Right hindlimb (tissue), 1 donor: ENCODE results near the gene VANGL2.

Experiments
- DNase-seq: peaks from one replicate; pipeline ENCODE4 v3.0.0-alpha.2; 2018

VANGL2 gene

GRCh38 chr1:160429125-160429561 lies 28.8 kb downstream of the VANGL2 start:
- DNase-seq: no peak

- DNase-seq: no peak
Observed at GRCh38 chr1:160429702-160430535, 29.6 kb downstream of the VANGL2 start.

- DNase-seq: no peak
Observed at GRCh38 chr1:160431006-160431405, 30.6 kb downstream of the VANGL2 start.

DNA sequence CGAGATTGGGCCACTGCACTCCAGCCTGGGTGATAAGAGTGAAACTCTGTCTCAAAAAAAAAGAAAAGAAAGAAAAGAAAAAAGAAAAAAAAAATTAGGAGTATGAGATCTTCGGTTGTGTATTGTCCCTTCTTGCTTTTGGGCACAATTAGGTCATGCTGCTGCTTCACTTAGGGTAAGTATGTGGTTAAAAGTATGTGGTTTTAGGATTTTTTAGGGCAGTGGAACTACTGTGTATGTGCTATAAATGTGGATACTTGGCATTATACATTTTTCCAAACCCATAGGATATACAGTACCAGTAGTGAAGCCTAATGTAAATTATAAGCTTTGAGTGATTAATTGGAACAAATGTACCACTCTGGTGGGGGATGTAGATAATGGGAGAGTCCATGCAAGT lies 31.2 kb downstream of the VANGL2 start:
- DNase-seq: no peak

DNA sequence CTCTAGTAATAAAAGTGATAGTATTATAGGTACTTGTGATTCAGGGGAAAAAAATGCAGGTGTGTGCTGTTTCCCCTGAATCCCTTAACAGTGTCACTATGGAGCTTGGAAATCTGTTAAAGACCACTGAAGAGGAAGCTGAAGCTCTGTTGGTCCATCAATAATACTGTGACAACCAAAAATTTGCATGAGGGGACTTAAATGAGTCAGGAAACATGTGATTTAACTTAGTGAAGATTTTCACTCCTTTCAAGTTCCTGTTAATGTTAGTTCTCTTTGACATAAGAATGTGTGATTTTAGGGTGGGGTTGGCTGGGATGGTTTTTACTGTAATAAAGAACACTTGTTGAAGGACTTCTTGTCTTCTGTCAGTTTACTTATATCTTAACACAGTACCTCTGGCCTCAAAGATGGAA lies 32.0 kb downstream of the VANGL2 start:
- DNase-seq: no peak

GRCh38 chr1:160436966-160437365 lies 36.6 kb downstream of the VANGL2 start:
- no peak for DNase-seq

- no peak for DNase-seq
Observed at GRCh38 chr1:160437432-160438316, 37.3 kb downstream of the VANGL2 start.

GRCh38 chr1:160438317-160438918 lies 38.1 kb downstream of the VANGL2 start:
- DNase-seq: no peak

DNA sequence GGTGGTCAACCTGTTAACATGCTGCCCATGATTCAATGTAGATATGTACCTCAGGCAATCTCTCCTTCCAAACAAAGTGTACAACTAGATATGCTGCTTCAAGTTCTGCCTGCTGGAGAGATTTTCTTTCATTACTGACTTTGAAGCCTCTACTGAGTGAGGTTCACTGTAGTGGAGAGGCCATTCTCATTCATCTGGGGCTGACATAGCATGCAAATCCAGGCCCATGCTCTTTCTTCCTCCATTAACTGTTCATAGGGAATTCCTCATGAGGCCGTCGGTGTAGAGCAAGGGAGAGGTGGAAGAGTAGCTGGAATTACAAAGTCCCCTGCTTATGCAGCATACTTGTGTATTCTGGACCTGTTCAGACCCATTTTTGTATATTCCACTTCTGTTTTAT lies 38.6 kb downstream of the VANGL2 start:
- DNase-seq: no peak

- DNase-seq: no peak
Observed at GRCh38 chr1:160439718-160440117, 39.4 kb downstream of the VANGL2 start.

GRCh38 chr1:160446945-160447600 lies 46.7 kb downstream of the VANGL2 start:
- DNase-seq: no peak

DNA sequence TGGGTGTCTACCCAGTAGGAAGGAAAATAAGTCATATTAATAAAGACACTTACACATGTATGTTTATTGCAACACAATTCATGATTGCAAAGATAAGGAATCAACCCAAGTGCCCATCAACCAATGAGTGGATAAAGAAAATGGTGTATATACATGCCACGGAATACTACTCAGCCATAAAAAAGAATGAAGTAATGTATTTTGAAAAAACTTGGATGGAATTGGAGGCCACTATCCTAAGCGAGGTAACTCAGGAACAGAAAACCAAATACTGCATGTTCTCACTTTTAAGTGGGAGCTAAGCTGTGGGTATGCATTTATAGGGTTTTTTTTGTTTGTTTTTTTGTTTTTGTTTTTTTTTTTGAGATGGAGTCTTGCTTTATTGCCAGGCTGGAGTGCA lies 49.1 kb downstream of the VANGL2 start:
- DNase-seq: no peak

DNA sequence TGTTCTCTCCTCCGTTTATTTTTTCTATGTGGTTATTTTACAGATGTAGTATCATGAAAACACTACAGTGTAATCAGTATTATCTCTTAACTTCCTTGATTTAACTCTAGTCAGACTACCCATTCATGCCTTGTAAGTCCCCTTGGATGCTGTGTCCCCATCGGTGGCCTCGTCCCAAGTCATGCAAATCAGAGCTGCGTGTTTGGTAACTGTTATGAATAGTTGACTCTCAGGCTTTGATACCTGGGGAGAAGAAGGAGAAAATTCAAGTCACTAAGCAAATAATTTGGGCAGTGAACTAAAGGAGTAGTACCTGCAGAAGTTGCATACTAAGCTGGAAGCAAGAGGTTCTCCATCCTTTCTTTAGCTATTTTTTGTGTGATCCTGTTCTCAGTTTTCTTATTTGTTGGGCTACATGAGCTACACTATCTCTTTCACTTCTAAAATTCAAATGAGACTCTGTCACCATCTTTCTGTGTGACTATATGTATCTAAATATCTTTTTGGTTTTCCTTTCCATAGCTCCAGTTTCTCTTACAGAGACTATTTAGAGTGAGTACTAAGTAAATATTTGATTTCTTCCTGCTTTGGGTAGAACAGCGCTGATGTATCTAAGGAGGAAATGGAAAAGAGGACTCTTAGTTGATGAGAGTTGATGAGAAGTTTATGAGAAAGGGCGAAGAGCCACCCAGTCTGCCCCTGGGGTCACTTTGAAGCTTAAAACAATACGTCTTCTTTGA lies 50.9 kb downstream of the VANGL2 start:
- DNase-seq: no peak

- no peak for DNase-seq
Observed at GRCh38 chr1:160451859-160452232, 51.5 kb downstream of the VANGL2 start.

DNA sequence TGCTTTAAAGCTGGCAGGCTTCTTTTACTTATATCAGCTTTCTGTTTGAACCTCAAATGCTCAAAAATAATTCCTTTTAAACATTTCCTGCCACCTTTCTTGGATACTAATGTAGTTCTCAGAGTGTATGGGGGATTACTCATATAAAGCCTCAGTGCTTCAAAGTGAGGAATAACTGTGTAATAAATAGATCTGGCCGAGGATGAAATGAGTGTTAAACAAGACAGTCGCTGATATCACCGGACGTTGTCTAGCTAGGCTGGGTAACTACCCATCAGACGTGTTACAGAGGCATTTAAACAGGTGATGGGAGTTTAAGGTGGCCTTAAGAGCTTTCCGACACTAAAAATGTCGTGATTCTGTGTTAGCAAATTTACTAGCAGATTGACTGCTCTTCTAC lies 53.1 kb downstream of the VANGL2 start:
- no peak for DNase-seq

DNA sequence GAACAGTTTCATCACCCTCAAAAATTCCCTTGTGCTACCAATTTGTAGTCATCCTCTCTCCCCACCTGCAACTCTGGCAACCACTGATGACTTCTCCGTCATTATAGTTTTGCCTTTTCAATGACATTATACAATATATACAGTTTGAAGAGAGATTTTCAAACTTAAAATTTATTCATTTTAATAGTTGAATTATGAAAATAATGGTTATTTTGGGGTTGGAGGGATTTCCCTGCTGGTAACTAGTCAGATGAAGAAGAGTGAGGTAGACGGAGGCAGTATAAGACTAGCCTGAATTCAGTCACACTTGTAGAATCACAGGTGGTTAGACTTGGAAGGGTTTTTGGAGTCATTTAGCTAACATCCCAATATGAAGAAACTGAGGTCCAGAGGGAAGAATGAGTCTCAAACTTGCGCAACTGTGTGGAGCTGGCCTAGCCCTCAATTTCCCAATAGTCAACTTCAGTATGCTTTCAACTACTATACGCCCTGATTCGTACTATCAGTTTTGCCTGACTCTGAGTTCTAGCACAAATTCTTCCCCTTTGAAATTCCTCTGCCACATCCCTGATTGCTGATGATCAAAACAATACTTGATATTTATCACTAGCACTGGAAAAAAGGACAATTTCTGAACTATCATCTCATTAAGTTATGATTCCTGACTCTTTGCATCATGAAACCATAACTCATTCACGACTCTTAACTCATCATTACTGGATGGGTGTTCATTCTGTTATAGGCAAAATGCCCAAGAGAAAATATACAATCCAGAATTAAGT lies 54.2 kb downstream of the VANGL2 start:
- no peak for DNase-seq

GRCh38 chr1:160455153-160455517 lies 54.8 kb downstream of the VANGL2 start:
- no peak for DNase-seq

DNA sequence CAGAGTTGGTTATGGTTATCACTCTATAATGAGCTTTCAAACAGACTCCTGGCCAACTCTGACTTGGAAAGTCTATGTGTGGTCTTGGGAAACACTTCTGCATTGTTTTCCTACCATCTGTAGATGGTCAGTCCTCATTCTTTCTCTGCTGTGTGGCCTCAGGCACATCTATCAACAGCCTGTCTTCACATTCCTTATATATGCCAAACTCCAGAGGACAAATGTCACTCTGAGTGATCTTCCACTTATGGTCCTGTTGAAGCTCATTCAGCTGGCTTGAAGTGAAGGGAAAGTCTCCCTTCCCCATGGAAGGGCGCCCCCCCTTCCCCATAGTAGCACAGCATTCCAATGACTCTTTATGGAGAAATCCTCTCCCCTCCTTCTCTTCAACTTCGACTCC lies 58.7 kb downstream of the VANGL2 start:
- DNase-seq: no peak

- no peak for DNase-seq
Observed at GRCh38 chr1:160459687-160460086, 59.3 kb downstream of the VANGL2 start.

DNA sequence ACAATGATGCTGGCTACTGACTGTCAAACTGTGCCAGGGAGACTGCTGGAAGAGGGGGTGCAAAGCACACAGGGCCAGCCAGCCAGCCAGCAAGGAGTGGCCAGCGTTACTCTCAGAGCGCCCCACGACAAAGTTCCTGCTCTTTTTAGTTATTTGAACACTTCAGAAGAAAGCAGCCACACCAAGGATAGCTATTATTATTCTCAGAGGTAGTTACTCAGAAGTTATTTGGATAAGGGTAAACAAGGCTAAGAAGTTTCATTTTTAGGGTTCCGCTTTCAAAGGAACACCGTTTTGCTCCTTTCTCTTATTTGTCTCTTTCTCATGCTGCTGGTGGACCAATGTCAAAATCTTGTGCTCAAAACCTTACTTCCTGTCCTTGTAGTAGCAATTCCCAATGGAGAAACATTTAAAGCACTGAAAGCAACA lies 59.9 kb downstream of the VANGL2 start:
- DNase-seq: no peak

DNA sequence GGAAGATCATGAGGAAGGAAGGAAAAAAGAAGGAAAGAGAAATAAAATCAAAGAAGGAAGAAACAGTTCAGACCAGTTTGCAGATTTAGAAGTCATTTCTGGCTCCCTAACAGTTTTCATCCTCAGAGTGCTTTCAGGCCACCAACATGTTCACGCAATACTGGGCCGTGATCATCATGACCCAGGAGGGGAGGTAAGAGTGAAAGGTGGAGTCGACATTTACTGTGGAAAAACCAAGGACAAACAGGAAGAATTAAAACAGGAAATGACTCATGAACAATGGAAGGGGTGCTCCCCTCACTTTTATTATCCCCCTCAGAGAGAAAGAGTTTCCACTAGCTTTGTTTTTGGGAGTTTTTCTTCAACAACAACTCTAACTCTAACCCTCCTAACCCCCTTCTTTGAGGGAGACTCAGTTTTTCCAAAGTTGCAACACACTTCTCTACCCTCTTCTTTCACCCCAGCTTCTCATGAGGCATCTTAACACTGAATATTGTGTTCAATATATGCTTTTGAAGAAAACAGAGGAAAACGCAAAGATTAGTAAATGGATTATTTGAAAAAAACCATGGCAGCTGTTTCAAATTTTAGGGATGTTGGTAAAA lies 60.4 kb downstream of the VANGL2 start:
- no peak for DNase-seq
